ENCODE measurements around the gene MYRIP.

Gene MYRIP

GRCh38 chr3:39910135-39910534 is 100.7 kb downstream of the MYRIP start:
- DNase-seq = no peak

DNA sequence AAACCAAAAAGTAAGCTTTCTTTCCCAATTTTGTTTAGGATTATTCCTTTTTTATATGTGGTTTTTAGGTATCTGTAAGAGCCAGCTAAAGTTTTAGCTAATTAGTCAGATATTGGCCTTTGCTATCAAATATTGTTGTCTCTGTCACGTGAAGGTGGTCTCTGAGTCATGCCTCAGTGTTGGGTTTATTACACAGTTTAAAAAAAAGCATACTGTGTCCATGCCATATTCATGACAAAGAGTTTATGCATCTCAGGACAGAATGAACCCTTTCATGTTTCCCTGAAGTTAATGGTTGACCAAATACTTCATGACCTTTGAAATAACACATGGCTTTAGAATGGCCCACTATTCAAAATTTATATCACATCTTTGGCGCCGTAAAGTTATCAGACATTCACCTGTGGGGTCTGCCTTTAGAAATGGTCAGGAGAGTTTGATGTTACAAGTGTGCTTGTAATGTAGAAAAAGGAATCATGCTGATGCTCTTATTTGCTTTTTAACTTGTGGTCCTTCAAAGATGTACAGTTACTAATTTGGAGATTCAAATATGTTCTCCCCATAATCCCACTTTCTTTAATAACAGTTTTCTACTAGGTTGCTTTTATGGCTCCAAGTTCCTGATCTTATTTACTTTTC is 101.5 kb downstream of the MYRIP start:
- no peak for DNase-seq

DNA sequence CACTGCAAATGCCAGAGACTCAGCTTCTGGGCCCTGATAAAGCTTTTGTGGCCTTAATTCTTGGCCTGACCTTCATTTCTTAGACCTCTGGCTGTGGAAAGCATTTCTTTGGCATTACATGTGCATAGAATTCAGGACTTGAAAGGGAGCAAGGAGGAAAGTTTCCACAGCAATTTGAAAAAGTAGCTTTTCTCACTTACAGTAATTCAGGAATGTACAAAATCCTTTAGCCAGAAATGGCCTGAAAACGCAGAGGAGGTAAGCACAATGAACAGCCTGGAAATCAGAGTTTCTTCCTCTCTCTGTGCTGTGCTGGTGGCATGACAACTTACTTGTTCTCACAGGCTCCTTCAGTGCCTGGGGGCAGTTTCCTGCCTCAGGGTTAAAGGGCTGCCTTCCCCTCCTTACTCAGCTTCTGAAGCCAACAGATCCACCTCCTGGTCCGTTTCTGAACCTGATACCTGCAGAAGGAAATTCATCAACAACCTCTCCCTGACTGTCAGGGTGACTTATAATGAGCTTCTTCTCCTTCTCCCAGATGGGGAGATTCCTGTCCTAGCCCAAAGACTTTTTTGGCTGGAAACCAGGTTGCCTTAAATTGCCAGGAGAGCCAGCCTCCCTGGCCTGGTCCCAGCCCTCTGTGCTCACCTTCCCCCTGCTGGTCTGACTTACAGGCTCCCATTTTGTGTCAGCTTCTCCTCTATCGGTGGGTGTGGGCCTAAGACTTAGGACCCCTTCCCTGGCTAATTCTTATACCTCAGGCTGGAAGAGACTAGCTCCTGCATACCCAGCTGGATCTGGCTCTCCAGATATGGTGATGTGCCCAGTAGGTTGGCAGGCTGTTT is 102.3 kb downstream of the MYRIP start:
- no peak for DNase-seq

- no peak for DNase-seq
Observed at GRCh38 chr3:39915027-39915426, 105.6 kb downstream of the MYRIP start.

DNA sequence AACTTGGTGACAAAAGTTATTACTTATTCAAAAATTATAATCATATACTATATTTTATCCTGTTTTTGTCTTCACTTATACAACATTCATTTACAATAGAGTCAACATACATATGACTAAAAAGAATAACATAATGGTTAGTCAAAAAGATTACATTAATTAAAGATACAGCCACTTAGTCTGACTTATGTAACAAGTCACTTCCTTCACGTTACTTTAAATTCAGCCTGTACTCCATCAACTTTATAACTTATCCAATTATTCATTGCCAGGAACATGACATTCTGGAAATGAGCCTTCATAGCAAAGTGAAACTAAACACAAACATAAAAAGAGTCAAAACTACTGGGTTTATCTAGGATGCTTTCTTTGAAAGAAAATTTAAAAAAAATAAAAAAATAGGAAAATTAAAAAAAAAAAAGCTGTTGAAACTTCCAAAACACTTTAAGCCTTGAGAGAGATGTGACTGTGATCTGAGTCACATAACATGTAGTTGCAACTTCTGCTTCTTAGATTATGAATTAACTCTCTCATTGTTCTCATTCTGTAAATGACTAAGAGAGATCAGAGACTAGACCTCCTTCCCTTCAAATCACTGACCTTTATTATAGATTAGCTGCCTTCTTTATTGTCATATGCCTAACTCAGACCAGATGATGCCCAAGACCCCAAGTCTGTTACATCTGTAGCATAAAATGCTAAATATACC is 107.8 kb downstream of the MYRIP start:
- DNase-seq = no peak

DNA sequence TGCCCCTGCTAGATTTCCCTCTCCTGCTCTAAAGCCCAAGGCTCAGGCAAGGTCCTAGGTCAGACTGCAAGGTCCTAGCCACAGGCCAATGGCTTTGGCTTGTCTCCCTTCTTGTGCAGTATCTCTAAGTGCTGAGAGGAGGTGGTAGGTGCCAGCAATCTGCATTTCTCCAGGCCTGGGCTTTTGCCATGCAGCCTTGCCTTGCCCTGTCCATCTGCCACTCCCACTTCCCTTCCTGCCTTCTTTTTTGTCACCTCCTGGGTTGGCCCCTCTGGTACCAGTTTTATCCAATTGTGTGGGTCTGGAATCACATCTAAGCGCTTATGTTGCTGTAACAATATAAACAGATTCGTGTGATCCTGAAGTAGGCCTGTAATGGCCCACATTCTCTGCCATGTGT is 109.9 kb downstream of the MYRIP start:
- no peak for DNase-seq

DNA sequence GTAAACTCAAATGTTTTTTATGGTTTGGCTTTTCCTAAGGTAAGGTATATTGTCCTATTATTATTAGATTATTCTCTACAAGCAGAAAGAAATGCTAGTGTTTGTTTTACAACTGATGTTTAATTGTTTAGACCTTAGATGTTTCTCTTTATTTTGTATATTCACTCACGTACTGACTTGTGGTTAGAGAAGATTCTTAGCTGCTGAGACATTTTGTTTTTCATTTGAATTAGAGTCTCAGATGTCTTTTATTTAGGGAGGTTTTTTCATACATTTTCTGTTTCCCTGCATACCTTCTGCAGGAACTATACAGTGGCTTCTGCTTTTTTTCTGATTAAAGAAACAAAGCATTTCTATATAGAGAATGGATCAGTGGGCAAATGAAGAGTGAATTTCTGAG is 110.9 kb downstream of the MYRIP start:
- no peak for DNase-seq

- no peak for DNase-seq
Observed at GRCh38 chr3:39927479-39927878, 118.1 kb downstream of the MYRIP start.

GRCh38 chr3:39933986-39934693 is 124.7 kb downstream of the MYRIP start:
- no peak for DNase-seq

DNA sequence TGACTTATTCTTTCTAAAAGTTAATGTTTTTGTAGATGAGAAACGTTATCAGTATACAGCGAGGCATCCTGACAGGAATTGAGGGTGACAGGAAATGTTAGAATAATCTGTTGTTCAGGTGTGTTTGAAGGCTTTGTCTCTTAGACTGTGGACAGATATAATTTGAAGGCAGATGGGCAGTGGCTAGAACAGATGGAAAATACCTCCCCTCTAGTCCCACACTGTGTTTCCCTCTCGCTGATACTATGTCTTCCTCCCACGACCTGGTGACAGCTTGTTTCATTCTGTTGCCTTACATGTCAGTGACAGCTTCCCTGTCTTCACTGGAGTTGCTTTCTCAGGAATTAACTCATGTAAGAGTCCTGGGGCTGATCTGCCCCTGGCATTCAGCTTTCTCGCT is 125.3 kb downstream of the MYRIP start:
- no peak for DNase-seq

DNA sequence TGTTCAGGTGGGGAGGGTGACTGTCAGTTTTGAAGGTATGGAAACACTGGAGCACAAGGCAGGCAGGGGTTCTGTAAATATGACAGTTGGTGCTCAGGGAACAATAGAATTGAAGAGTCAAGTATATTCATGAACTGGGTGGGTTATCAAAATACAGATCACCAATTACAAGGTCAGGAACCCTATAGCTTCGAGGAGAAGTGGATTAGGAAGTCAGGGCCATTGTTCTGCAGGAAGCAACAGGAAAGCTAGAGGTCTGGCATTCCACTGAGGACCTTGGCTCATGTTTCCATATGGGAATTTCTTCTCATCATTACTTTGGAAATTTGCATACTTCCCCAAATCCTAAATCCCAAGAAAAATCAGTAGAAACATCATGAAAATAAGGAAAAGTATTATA is 125.9 kb downstream of the MYRIP start:
- DNase-seq = no peak

- DNase-seq = no peak
Observed at GRCh38 chr3:39936848-39937247, 127.4 kb downstream of the MYRIP start.

- no peak for DNase-seq
Observed at GRCh38 chr3:39937315-39937714, 127.9 kb downstream of the MYRIP start.

DNA sequence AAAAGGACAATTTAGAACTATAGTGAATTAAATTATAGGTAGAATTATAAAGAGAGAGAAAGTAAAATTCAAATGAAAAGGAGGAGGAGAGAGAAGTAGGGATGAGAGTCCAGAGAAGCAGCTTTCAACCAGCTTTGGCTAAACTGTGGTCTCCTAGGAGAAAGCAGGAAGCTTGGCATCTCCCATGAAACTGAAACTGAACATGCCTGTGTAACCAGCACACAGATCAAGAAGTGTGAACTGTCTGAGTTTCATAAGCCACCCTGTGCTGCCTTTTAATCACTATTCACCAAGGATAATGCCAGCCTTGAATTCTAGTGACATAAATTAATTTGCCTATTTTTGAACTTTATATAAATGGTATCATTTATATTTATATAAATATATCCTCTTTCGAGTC is 128.5 kb downstream of the MYRIP start:
- DNase-seq = no peak

- no peak for DNase-seq
Observed at GRCh38 chr3:39941931-39942330, 132.5 kb downstream of the MYRIP start.

- DNase-seq = no peak
Observed at GRCh38 chr3:39960515-39961191, 151.2 kb downstream of the MYRIP start.

DNA sequence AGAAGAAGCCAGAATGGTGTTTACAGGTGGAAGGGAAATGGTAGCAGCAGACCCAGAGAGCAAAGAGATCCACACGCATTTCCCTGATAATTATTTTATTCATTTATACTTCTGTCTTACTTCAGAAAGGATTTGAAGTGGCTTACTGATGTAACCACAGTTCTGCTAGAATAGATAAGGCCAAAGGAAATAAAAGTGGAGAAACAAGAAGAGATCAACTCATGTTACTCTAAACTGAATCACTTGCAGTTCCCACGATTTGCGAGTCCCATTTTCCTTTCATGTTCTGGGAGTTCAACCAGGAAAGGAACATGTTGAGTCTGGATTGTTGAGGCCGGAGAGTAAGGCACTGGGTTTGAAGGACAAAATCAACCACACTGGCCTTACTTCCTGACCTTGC is 151.8 kb downstream of the MYRIP start:
- no peak for DNase-seq

DNA sequence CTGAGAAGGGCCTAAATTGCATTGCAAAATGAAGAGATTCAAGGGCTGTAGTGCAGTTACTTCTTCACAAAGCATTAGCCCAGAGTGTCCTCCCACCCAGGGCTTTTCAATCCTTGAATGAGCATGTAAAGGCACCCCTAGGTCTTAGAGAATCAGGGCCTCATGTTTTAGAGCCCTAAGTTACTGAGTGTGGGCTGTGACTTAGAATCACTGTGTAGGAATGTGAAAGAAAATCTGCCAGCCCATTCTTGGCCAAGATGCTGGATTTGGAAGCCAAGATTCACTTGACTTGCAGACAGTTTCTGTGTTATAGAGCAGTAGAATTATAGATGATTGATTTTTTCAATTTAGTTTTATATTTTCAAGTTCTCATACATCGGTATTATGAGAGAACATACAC is 153.2 kb downstream of the MYRIP start:
- DNase-seq = no peak

GRCh38 chr3:39965461-39965860 is 156.1 kb downstream of the MYRIP start:
- no peak for DNase-seq

DNA sequence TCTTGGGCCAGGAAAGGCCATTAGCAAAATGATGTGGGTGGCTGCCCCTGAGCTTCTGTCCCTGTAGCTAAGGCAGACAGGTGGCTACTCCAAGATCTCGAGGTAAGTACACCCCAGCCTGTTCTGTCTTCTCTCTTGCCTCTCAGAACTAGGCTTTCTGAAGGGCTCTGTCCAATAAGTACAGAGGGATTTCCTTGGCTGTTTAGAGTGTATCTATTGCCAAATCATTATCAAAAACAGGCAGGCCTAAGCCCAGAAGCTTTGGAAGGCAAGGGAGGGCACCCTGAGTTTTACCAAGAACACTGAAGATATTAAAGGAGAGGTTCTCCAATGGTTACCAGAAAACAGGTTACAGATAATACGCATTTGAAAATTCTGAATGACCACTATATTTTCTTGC is 156.6 kb downstream of the MYRIP start:
- DNase-seq = no peak

- DNase-seq = no peak
Observed at GRCh38 chr3:39970982-39971381, 161.6 kb downstream of the MYRIP start.

GRCh38 chr3:39971559-39972031 is 162.2 kb downstream of the MYRIP start:
- no peak for DNase-seq

DNA sequence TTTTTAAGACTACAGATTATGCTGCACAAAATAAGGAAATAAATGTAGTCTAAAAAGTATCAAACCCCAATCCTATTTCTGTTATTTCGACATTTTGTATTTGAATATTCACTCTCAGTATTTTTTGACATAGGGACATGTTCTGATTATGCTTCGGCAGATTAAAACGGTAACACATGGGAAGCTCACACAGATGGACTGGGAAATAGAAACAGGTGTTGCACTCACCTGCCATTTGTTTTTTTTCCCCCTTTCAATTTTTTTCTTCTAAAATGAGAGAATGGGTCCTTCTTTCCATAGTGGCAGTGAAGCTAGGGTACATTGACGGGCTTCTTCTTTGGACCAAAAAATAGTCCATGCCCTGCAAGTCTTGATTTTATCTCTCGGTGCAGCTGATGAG is 163.1 kb downstream of the MYRIP start:
- DNase-seq = no peak

Data from activated CD4-positive, alpha-beta T cell treated with anti-CD3 and anti-CD28 coated beads, Interleukin-2, amount 50 U/mL, for 1 hour (primary cell).